Kidney epithelial cell (primary cell): ENCODE results near the gene C1QL2. TPM values are rescaled to one million over a fixed set of nuclear protein-coding genes. Genes with fewer than 3 reads are reported as not detected.

Experiments used
- DNase-seq: peaks from one replicate; pipeline ENCODE4 v3.0.0-alpha.2; 2010; ENCODE audit warnings: low read depth
- H3K27me3 ChIP-seq: 2 replicates; pipeline ENCODE4 v1.6.0; 2011; ENCODE audit warnings: low read length; ENCODE audit not compliant: control insufficient read depth, insufficient read depth
- H3K36me3 ChIP-seq: 2 replicates; pipeline ENCODE4 v1.5.1; 2011; ENCODE audit warnings: low read length; ENCODE audit not compliant: control insufficient read depth, insufficient read depth
- H3K4me3 ChIP-seq: 2 replicates; pipeline ENCODE4 v1.5.1; 2011; ENCODE audit warnings: low read depth, mild to moderate bottlenecking, control low read depth, low read length
- CTCF ChIP-seq: IDR thresholded peaks from 2 replicates; pipeline ENCODE4 v1.5.1; 2011; ENCODE audit warnings: mild to moderate bottlenecking, moderate library complexity, low read length, control low read depth, inconsistent platforms; ENCODE audit not compliant: insufficient read depth, poor library complexity, severe bottlenecking
- total RNA-seq: library from RNA; depleted of rRNA; stranded (reverse); fragments of >200 nt; gene quantifications from 2 replicates; pipeline ENCODE4 v1.2.3, GENCODE V29; 2015

The C1QL2 gene
- total RNA-seq, 1 donor from 2014 or later: not detected

- no peak for DNase-seq
- Histone ChIP-seq H3K36me3 (no peaks in the 10 kb centered on the region), H3K4me3 (no peak overlapping the region), H3K27me3 (peaks cover 2% of the 10 kb centered on the region)
- peak; percentile 83 for TF ChIP-seq CTCF
These were observed 15.9 kb upstream of the C1QL2 start for GRCh38 chr2:119174216-119174992.

DNA sequence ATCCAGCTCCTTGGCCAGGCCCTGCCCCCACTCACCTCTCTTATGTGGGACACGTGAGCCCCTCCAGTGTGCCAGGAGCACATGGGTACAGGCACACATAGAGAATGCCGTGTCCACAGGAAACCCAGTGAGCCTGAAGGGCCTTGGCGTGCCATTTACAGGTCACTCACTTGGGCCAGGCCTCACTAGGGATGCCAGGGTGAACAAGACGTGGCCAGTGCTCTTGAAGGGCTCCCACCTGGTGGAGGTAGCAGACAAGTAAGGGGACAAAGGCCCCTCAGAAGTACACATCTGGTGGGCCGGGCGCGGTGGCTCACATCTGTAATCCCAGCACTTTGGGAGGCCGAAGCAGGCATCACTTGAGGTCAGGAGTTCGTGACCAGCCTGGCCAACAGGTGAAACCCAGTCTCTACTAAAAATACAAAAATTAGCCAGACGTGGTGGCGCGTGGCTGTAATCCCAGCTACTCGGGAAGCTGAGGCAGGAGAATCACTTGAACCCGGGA is 15.1 kb upstream of the C1QL2 start:
- TF ChIP-seq CTCF: no peak

DNA sequence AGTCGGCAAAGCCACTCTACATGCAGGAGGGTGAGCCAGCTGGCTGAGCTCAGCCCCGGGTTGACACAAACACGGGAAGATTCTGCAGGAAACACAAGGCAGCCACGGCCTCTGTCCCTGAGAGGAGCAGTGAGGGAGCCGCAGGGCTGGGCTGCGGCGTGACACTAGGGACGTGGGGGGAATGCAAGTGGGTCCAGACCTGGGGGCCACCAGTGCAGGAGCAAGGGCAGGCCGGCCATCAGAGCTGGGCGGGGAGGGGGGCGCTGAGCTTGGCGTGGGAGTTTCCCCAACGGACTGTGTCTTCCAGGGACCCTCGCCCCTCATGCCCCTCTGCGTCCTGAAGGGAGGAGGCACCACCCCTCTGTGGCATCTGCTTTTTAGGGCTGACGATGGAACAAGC is 12.0 kb upstream of the C1QL2 start:
- H3K36me3 ChIP-seq: no peaks in the 10 kb centered on the region
- H3K4me3 ChIP-seq: no peak overlapping the region
- no peak for TF ChIP-seq CTCF
- H3K27me3 ChIP-seq: peaks cover 7% of the 10 kb centered on the region
- no peak for DNase-seq

More for the DNA sequence above, 15.1 kb upstream of the C1QL2 start:
- DNase-seq: no peak
- Histone ChIP-seq H3K36me3 (no peaks in the 10 kb centered on the region), H3K4me3 (no peak overlapping the region), H3K27me3 (peaks cover 2% of the 10 kb centered on the region)

GRCh38 chr2:119169717-119170116 is 11.2 kb upstream of the C1QL2 start:
- Histone ChIP-seq H3K4me3 (no peak overlapping the region), H3K36me3 (no peaks in the 10 kb centered on the region), H3K27me3 (peaks cover 9% of the 10 kb centered on the region)
- no peak for DNase-seq
- no peak for TF ChIP-seq CTCF

DNA sequence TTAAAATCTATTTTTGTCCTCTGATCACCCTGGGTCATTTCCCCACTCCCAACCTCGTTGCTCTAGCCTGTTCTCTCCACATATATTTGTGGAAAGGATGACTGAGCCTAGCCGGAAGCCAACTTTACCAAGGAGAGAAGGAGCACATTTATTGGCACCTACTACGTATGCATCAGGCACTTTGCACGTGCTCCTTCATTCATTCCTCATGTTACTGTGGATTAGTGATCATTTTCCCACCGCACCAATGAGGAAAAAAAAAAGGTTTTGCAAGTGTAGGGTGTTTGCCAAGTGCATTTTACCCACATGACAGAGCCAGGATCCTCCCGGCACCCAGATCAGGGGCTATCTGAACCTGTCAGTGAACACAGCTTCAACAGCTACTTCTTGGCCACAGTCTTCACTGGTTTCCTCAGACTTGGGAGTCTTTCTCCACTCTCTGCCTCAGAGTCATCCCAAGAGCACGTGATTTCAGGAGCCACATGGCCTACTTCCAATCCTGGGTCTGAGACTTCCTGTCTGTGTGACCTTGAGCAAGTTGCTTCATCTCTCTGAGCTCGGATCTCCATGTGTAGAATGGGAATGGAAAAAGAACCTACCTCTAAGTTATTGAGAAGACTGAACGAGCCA is 1.9 kb upstream of the C1QL2 start:
- peaks cover 51% of the 10 kb centered on the region for H3K27me3 ChIP-seq
- no peak for TF ChIP-seq CTCF
- H3K36me3 ChIP-seq: no peaks in the 10 kb centered on the region
- DNase-seq: no peak
- no peak overlapping the region for H3K4me3 ChIP-seq
